ENCODE measurements around the gene SLC22A12.

DNA sequence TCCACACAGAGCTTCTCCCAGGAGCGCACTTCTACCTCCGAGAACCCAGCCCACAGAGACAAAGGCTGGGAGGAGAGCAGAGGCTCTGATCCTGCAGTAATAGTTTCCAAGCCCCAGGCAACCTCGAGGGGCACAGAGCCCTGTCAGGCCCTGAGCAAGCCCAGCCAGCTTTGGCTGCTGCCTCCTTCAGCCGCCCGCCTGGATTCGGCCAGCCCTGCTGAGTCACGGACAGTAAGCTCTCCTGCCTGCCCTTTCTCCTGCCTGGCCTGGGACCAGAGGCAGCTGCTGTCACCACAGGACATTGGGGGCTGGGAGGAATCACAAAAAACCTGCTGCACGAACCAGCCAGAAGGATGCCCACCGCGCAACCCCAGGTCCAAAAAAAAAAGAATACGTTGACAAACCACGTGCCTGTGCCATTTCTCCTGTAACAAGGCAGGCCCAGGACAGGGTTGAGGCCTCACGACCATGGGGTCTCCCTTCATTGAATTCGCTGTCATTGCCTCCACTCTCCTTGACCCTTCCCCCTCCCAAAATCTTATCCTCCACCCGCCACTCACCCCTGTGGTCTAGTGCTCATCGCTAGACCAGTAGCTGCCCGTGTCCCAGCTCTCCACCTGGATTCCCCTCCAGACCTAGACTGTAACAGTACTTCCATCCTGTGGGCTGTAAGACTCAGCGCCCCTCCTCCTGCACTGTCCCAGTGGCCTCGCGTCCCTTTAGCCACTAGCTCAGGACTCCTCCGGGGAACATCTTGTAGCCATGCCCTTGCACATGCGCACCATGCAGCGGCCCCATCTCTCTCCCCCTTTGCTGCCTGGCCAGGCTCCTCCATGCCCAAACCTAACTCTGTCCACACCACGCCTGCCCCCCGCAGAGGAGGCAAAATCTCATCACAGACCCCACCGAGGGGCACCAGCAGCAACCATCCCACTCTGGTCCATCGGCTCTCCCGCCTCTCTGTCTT lies 7.4 kb upstream of the SLC22A12 start:
- TF ChIP-seq, protein P1, sequence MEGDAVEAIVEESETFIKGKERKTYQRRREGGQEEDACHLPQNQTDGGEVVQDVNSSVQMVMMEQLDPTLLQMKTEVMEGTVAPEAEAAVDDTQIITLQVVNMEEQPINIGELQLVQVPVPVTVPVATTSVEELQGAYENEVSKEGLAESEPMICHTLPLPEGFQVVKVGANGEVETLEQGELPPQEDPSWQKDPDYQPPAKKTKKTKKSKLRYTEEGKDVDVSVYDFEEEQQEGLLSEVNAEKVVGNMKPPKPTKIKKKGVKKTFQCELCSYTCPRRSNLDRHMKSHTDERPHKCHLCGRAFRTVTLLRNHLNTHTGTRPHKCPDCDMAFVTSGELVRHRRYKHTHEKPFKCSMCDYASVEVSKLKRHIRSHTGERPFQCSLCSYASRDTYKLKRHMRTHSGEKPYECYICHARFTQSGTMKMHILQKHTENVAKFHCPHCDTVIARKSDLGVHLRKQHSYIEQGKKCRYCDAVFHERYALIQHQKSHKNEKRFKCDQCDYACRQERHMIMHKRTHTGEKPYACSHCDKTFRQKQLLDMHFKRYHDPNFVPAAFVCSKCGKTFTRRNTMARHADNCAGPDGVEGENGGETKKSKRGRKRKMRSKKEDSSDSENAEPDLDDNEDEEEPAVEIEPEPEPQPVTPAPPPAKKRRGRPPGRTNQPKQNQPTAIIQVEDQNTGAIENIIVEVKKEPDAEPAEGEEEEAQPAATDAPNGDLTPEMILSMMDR (IDR thresholded peaks at IDR 0.05), result no peak
- no peak for TF ChIP-seq POLR2A (IDR thresholded peaks at IDR 0.05)

Data from Peyer's patch (tissue), 4 donors.